Neuronal stem cell (in vitro differentiated cells): Measurements from ENCODE around the gene SERTAD3.
A peak's percentile ranks its signal among the peaks of the same experiment; 100 is the strongest.

ENCODE experiments used
- DNase-seq: peaks from one replicate; pipeline ENCODE4 v3.0.0-alpha.2; 2013; ENCODE audit warnings: low spot score
- H2AFZ ChIP-seq: one replicate; pipeline ENCODE4 v1.6.1; 2013; ENCODE audit warnings: mild to moderate bottlenecking, low read length, inconsistent platforms
- H2AK5ac ChIP-seq: 2 replicates; pipeline ENCODE4 v1.6.1; 2013; ENCODE audit warnings: low read depth, mild to moderate bottlenecking, inconsistent platforms, low read length, moderate library complexity, mixed read lengths
- H2BK120ac ChIP-seq: 2 replicates; pipeline ENCODE4 v1.6.1; 2013; ENCODE audit warnings: low read depth, mild to moderate bottlenecking, inconsistent platforms, low read length, moderate library complexity, mixed read lengths
- H2BK12ac ChIP-seq: one replicate; pipeline ENCODE4 v1.6.1; 2013; ENCODE audit warnings: low read length, inconsistent platforms
- H2BK15ac ChIP-seq: 2 replicates; pipeline ENCODE4 v1.6.1; 2013; ENCODE audit warnings: mild to moderate bottlenecking, low read length, inconsistent platforms, mixed read lengths
- H2BK5ac ChIP-seq: one replicate; pipeline ENCODE4 v1.6.1; 2013; ENCODE audit warnings: inconsistent platforms, mild to moderate bottlenecking, low read length, moderate library complexity
- H3K14ac ChIP-seq: one replicate; pipeline ENCODE4 v1.6.1; 2013; ENCODE audit warnings: low read length, inconsistent platforms
- H3K18ac ChIP-seq: 2 replicates; pipeline ENCODE4 v1.6.1; 2013; ENCODE audit warnings: low read length, inconsistent platforms
- H3K23ac ChIP-seq: 2 replicates; pipeline ENCODE4 v1.6.1; 2013; ENCODE audit warnings: low read depth, mild to moderate bottlenecking, mixed read lengths, low read length, inconsistent platforms; ENCODE audit not compliant: poor library complexity
- H3K27ac ChIP-seq: replicated peaks from 3 replicates; pipeline ENCODE4 v1.5.1; 2013; ENCODE audit warnings: low read length, inconsistent platforms
- H3K27me3 ChIP-seq, 3 experiments: 2 replicates each; pipeline ENCODE4 v1.6.1; 2013; ENCODE audit warnings: low read length in 3 of 3, mild to moderate bottlenecking in 2 of 3, inconsistent platforms in 1 of 3, low read depth in 1 of 3, mixed read lengths in 1 of 3, moderate library complexity in 1 of 3; ENCODE audit not compliant: control insufficient read depth in 3 of 3, insufficient read depth in 3 of 3
- H3K36me3 ChIP-seq, 2 donors: replicated peaks in 1 of 2; 2 replicates each; pipeline ENCODE4 v1.6.1; 2013; ENCODE audit warnings: low read length in 2 of 2; ENCODE audit not compliant: control insufficient read depth in 2 of 2, insufficient read depth in 2 of 2
- H3K4ac ChIP-seq: 2 replicates; pipeline ENCODE4 v1.6.1; 2013; ENCODE audit warnings: inconsistent platforms, mild to moderate bottlenecking, low read length, moderate library complexity
- H3K4me1 ChIP-seq, 2 donors: 1 replicate in 1 of 2; 2 replicates in 1 of 2; pipeline ENCODE4 v1.6.1; 2013; ENCODE audit warnings: low read length in 2 of 2, low read depth in 1 of 2; ENCODE audit not compliant: control insufficient read depth in 2 of 2, insufficient read depth in 1 of 2
- H3K4me2 ChIP-seq: one replicate; pipeline ENCODE4 v1.6.1; 2013; ENCODE audit warnings: mild to moderate bottlenecking, low read length, inconsistent platforms; ENCODE audit not compliant: insufficient read depth, poor library complexity, severe bottlenecking
- H3K4me3 ChIP-seq, 2 donors: 2 replicates each; pipeline ENCODE4 v1.5.1; 2013; ENCODE audit warnings: low read length in 2 of 2, mild to moderate bottlenecking in 2 of 2, inconsistent platforms in 1 of 2, moderate library complexity in 1 of 2
- H3K79me1 ChIP-seq: one replicate; pipeline ENCODE4 v1.6.1; 2013; ENCODE audit warnings: low read depth, mild to moderate bottlenecking, inconsistent platforms, low read length, moderate library complexity
- H3K9ac ChIP-seq: one replicate; pipeline ENCODE4 v1.6.1; 2013; ENCODE audit warnings: mild to moderate bottlenecking, low read depth, low read length, inconsistent platforms; ENCODE audit not compliant: poor library complexity
- H3K9me3 ChIP-seq, 2 donors: replicated peaks in 1 of 2; 2 replicates each; pipeline versions ENCODE3 to v1.6.1; 2013; ENCODE audit warnings: low read length in 2 of 2, mild to moderate bottlenecking in 2 of 2, inconsistent platforms in 1 of 2, low read depth in 1 of 2, mixed read lengths in 1 of 2, moderate library complexity in 1 of 2; ENCODE audit not compliant: control insufficient read depth in 2 of 2, insufficient read depth in 1 of 2
- H4K8ac ChIP-seq: one replicate; pipeline ENCODE4 v1.6.1; 2013; ENCODE audit warnings: low read depth, mild to moderate bottlenecking, inconsistent platforms, low read length, moderate library complexity
- H4K91ac ChIP-seq: one replicate; pipeline ENCODE4 v1.6.1; 2013; ENCODE audit warnings: low read length, low read depth, mild to moderate bottlenecking, inconsistent platforms; ENCODE audit not compliant: poor library complexity
- WGBS, 2 donors: extraction: QIAGEN DNeasy Blood & Tissue Kit; methylation state at CpG; one replicate each; pipeline ENCODE4 v1.1.7; 2013; ENCODE audit warnings: missing lambda C conversion rate in 2 of 2, mixed read lengths in 1 of 2; ENCODE audit not compliant: insufficient read length in 2 of 2, insufficient replicate concordance in 1 of 2; ENCODE audit errors: extremely low coverage in 2 of 2; 5-methylcytosine and 5-hydroxymethylcytosine counted together

SERTAD3 gene

GRCh38 chr19:40442328-40443130 is 1.6 kb downstream of the SERTAD3 start:
- no peak overlapping the region for H2BK5ac ChIP-seq
- H3K79me1 ChIP-seq: peaks cover 7% of the 10 kb centered on the region
- no peak overlapping the region for H2BK120ac ChIP-seq
- no peaks in the 10 kb centered on the region for H3K9me3 ChIP-seq
- H3K4me1 ChIP-seq: peaks cover 15 to 37% of the 10 kb centered on the region in 2 donors
- peak overlapping the region; percentile 35 for H3K9ac ChIP-seq
- H3K23ac ChIP-seq: no peak overlapping the region
- DNase-seq: no peak
- H2BK15ac ChIP-seq: no peak overlapping the region
- H3K4ac ChIP-seq: no peak overlapping the region
- no peak overlapping the region for H2AK5ac ChIP-seq
- peak overlapping the region; percentile 71 for H3K27ac ChIP-seq
- H3K4me2 ChIP-seq: peak overlapping the region; percentile 67
- H2AFZ ChIP-seq: peak overlapping the region; percentile 99
- no peak overlapping the region for H4K91ac ChIP-seq
- H3K36me3 ChIP-seq: peaks cover 16 to 29% of the 10 kb centered on the region in 2 donors
- H3K14ac ChIP-seq: no peak overlapping the region
- WGBS, 2 donors: no CpG with 5 or more reads among the region's 22 CpGs
- H2BK12ac ChIP-seq: no peak overlapping the region
- H4K8ac ChIP-seq: no peak overlapping the region
- H3K4me3 ChIP-seq: peak overlapping the region; percentile 72 to 99
- no peaks in the 10 kb centered on the region for H3K27me3 ChIP-seq
- no peak overlapping the region for H3K18ac ChIP-seq

DNA sequence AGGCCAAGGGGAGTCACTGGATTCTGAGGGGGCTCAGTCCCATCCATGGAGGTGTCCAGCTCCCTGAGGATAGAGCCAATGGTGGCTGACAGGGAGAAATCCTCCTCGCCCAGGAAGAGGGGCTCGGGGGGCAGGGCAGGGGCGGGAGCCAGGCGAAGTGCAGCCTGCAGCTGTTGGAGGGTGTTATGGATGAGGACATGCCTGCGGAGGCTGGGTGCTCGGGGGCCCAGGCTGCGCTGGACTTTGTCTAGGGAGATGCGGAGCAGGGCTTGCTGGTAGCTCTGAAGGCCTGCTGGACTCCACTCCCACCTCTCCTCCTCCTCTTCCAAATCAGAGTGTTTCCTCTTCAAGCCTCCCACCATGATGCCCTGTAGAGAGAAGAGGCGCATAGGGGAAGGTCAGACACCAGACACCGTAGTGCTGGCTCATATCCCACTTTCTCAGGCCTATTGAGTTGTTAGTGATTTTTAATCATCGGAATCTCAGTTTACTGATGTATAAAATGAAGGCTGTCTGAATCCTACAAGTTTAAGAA is 2.3 kb downstream of the SERTAD3 start:
- no CpG with 5 or more reads among the region's 11 CpGs for WGBS, 2 donors
- no peak for DNase-seq

DNA sequence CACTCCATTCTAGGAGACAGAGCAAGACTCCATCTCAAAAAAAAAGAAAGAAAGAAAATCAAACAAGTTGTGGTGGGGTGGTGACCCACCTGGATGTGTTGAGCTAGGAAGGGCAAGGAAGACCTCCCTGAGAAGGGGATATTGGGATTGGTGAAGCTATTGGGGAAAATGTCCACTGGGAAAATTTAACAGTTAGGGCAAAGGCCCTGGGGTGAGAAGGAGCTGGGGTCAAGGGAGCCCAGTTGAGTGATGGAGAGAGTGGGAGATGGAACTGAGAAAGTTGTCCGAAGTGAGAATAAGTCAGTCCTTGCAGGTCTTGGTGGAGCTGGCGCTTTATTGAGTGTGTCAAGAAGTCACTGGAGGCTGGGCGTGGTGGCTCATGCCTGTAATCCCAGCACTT is 5.9 kb downstream of the SERTAD3 start:
- Histone ChIP-seq H3K27ac (no peak overlapping the region), H2BK12ac (no peak overlapping the region), H3K14ac (no peak overlapping the region), H3K23ac (no peak overlapping the region), H4K8ac (no peak overlapping the region), H2BK15ac (no peak overlapping the region), H2AFZ (no peak overlapping the region), H3K9me3 (no peaks in the 10 kb centered on the region), H3K79me1 (peaks cover 9% of the 10 kb centered on the region), H3K4me2 (no peak overlapping the region), H4K91ac (no peak overlapping the region), H3K4me1 (peaks cover 6 to 21% of the 10 kb centered on the region in 2 donors), H3K9ac (no peak overlapping the region), H3K36me3 (peaks cover 16 to 29% of the 10 kb centered on the region in 2 donors), H2BK5ac (no peak overlapping the region), H3K18ac (no peak overlapping the region), H2BK120ac (no peak overlapping the region), H3K27me3 (no peaks in the 10 kb centered on the region), H2AK5ac (no peak overlapping the region), H3K4ac (no peak overlapping the region), H3K4me3 (no peak overlapping the region)
- WGBS, 2 donors: no CpG with 5 or more reads among the region's 3 CpGs
- DNase-seq: no peak

More for the DNA sequence above, 2.3 kb downstream of the SERTAD3 start:
- H2BK5ac ChIP-seq: no peak overlapping the region
- H3K27me3 ChIP-seq: no peaks in the 10 kb centered on the region
- H3K18ac ChIP-seq: no peak overlapping the region
- H3K23ac ChIP-seq: no peak overlapping the region
- no peak overlapping the region for H4K8ac ChIP-seq
- H3K14ac ChIP-seq: no peak overlapping the region
- peaks cover 15 to 37% of the 10 kb centered on the region in 2 donors for H3K4me1 ChIP-seq
- no peak overlapping the region for H3K4me2 ChIP-seq
- H2AFZ ChIP-seq: no peak overlapping the region
- H3K79me1 ChIP-seq: peaks cover 7% of the 10 kb centered on the region
- no peak overlapping the region for H3K9ac ChIP-seq
- peak overlapping the region in 1 of 2 donors; percentile 99 for H3K4me3 ChIP-seq
- H2AK5ac ChIP-seq: no peak overlapping the region
- H2BK15ac ChIP-seq: no peak overlapping the region
- H3K27ac ChIP-seq: no peak overlapping the region
- no peaks in the 10 kb centered on the region for H3K9me3 ChIP-seq
- H2BK12ac ChIP-seq: no peak overlapping the region
- no peak overlapping the region for H4K91ac ChIP-seq
- no peak overlapping the region for H3K4ac ChIP-seq
- peaks cover 16 to 29% of the 10 kb centered on the region in 2 donors for H3K36me3 ChIP-seq
- H2BK120ac ChIP-seq: no peak overlapping the region
